Mesenteric fat pad (tissue), 1 donor: Measurements from ENCODE around the gene FNDC11. TPM values are rescaled to one million over a fixed set of nuclear protein-coding genes. Genes with fewer than 3 reads are reported as not detected.

Source experiments
- DNase-seq: peaks from one replicate; pipeline ENCODE4 v3.0.0-alpha.2; 2020; ENCODE audit warnings: low spot score
- total RNA-seq: library from RNA; stranded (reverse); fragmentation: NEBNext Ultra II Directional; extraction: Animal tissue kit (Norgen Biotek cat#: 25700); gene quantifications from one replicate; pipeline ENCODE4 v1.2.1, GENCODE V29; 2021
- donor health status: DM: yes; HTN: yes; CAD: no.

The FNDC11 gene
- total RNA-seq, 1 donor from 2014 or later: 0.13 TPM

DNA sequence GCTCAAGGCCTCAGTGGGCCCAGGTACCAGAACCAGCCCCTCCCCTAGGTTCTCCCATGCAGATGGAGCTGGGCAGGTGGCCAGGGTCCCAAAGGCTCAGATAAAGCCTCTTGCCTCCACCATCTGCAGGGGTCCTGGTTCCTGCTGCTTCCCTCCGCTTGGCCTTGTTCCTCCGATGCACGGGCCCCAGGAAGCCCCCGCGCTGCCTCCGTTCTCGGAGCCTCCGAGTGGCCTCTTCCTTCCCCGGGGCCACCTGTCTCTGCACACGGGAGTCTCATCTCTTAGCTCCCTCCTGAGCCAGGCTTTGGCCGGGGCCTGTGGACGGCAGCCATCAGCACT is 14.9 kb upstream of the FNDC11 start:
- DNase-seq: no peak

DNA sequence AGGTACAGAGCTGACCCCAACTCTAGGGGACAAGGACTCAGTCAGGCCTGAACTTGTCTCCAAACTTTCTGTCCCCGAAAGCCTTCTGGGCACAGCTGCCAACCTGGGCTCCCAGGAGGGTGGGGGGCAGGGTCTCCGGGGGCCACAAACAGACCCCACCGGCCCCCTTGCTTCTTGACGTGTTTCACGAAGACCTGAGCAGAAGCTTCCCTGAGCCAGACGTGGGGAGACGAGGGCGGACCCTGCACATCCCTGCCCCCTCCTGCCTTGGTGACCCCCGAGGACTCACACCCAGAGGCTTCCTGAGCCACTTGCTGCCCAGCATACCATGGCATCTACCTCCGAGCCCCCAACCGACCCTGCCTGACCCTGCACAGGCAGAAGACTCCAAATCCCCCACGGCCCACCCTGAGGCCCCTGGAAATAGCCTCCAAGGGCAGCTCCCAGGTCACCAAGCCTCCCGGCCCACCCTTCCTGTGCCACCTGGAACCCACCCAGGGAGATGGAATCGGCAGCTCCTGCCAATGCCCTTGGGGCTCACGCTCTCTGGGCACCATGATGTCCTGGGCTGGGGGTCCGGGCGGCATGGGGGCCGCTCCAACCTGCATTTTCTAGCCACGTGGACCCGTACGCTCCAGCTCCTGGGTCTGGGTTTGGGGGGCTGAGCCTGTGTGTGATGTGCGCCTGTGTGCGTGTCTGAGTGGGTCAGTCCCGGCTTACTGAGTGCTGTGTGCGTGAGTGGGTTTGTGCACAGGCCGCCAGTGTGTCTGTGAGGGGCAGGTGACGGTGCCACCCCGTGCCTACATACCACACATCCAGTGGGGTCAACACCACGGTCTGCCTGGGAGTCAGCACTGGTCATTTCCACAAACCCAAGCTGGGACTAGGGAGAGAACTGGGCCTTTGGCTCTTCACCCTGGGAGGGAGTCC is 14.3 kb upstream of the FNDC11 start:
- DNase-seq: no peak

DNA sequence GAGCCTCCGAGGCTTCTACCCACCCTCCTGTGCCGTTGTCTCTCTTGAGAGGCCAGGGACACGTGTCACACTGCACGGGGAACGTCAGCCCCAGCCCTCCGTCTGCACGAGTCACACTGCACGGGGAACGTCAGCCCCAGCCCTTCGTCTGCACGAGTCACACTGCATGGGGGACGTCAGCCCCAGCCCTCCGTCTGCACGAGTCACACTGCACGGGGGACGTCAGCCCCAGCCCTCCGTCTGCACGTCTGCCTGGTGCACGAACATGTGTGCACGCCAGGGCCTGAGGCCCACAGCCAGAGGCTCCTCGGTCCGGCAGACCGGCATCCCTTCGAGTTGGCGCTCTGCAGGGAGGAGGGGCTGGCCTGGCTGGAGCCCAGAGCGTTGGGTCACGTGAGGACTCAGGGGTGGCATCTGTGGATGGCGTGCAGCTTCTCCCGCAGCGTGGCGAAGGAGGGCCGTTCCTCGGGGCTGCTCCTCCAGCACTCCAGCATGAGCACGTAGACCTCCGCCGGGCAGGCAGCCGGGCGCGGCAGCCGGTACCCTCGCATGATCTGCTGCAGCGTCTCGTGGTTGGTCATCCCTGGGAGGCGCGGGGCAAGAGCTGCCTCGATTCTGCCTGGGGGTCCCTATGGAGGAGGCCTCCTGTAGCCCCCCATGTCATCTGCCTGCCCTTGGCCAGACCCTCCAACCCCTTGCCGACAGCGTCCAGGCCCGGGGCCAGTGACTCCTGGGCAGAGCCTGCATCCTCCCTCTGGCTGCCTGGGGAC is 13.4 kb upstream of the FNDC11 start:
- DNase-seq: no peak

DNA sequence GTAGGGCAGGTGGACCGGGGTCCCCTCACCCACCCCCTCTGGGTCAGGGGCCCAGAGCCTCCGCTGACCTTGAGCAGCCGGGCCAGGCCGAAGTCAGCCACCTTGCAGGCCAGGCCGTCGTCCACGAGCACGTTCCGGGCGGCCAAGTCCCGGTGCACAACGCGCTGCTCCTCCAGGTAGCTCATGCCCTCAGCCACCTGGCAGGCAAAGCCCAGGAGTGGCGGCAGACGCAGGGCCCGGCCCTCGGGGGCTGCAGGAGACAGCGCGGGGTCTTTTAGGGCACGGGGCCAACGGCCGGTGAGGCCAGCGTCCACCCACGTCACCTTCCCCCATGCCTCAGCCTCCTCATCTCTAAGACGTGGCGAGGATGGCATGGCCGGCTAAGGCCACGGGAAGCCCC is 12.6 kb upstream of the FNDC11 start:
- DNase-seq: no peak

DNA sequence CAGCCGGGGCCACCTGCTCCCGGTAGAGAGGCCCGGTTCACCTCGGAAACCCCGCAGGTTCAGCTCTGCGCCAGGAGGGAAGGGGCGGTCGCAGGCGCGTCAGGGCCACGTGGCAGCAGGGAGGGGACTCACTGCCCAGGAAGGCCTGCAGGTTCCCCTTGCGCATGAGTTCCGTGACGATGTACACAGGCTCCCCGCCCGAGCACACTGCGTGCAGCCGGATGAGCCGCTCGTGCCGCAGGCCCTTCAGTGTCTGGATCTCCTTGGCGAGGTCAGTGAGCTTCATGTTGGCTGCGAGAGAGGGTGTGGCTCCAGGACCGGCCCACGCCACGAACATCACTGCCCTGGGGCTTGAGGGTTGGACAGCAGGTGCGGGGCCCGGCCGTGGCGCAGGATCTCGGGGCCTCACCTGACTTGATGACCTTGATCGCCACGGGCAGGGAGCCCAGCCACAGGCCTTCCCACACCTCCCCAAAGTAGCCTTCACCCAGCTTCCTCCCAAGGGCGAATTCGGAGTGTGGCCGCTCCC is 11.9 kb upstream of the FNDC11 start:
- no peak for DNase-seq

DNA sequence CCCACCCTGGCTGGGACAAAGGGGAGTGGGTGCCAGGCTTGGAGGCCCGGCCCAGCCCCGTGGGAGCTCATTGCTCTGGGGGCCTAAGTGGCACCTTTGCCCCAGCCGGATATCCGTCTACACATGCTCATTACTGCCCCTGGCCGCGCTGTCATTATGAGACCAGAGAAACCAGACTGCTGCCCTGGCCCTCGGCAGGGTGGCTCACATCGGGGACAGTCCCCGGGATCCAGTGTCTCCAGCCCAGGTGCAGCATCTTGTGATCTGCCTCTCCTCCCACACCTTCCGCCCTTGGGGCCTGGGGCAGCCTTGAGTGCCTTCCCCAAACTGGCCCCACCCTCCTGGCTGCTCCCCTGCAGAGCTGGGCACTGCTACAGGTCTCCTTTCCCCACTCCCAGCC is 11.3 kb upstream of the FNDC11 start:
- DNase-seq: no peak

DNA sequence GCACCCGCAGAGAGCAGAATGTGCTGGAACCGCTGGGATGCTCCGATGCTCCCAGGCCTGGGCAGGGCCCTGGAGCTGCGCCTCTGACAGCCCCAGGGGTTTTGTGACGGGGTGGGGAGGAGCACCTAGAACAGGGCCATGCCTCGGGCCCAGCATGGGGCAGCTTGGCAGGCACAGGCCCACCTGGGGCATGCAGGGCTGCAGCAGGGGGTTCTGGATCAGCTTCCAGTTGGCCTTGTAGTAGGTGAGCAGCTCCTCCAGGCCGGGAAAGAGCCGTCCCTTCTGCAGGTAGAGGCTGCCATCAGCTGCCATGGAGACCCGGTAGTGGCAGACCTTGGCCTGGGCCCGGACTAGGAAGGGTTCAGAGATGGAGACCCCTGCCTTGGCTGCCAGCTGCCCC is 10.8 kb upstream of the FNDC11 start:
- no peak for DNase-seq

DNA sequence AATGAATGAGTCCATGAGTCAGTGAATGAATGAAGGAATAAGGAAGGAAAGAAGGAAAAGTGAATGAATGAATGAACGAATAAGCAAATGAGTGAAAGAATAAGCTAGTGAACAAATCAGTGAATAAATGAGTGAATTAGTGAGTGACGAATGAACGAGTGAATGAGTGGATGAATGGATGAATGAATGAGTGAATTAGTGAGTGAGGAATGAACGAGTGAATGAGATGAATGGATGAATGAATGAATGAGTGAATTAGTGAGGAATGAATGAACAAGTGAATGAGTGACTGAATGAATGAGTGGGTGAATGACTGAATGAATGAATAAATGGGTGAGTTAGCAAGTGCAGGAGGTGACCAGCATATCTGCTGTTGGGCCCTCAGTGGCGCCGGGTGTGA is 10.2 kb upstream of the FNDC11 start:
- DNase-seq: no peak

DNA sequence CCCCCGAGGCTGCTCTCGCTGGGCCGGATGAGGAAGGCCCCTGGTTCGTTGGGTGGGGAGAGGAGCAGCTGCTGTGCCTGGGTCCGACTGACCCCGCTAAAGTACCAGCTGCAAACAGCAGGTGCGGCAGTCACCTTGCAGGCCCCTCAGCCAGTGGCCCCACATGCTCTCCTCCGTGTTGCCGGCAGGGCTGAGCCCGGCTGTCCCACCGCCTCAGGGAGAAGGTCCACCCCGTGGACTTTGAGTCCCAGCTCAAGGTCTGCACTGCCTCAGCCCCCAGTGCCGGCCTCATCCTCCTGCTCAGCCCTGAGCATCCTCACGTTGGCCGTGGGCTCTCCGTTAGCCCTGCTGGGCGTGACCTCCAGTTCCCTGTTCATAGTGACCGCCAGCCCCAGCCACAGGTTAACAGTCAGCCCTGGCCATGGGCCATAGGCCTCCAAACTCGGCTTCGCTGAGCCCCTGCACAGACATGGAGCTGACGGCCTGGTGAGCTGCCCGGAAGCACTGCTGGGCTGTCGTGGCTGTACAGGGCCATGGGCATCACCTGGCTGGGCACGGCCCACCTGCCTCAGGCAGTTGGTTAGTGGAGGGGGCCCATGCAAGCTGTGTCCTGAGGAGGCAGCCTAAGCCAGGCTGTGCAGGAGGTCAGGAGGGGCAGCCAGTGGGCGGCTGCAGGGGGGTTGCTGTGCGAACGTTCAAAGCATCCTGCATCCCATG is 9.6 kb upstream of the FNDC11 start:
- no peak for DNase-seq

DNA sequence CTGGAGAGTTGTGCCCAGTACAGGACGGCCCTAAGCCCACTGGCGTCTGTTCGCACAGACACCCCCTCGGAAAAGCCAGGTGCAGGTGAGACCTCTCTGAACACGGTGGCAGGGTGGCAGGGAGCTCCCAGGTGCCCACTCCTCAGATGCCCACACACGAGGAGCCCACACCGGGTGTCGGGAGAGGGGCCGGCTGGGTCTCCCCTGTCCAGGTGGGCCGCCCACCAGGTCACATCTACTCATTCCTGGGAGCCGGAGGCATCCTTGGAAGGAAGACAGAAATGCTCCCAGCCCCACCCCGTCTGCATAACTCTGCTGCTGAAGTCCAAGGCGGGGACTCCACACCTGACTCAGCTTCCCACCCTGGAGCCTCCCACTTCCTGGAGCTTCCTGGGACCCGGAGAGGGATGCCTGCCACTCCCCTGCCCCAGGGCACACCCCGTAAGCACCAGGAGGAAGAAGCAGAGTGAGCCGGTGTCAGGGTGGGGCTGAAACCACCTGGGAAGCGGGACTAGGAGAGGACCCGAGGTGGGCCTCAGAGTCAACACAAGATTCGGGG is 8.9 kb upstream of the FNDC11 start:
- no peak for DNase-seq

DNA sequence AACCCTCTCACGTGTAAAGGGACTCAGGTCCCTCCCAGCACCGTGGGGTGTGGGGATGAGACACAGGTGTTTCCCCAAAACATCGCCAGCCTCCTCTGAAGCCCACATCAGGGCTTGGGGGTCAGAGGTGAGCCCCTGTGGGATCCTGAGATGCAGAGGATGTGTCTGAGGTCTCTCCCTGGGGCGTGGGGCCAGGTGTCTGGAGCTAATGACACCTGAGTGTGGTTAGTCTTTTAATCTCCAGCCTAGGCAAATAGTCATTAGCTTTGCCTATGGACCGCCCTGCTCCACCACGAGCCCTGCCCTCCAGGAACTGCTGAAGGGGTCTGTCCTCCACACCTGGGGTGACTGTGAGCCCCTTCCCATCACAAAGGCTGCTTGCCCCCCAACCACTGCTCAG is 8.1 kb upstream of the FNDC11 start:
- DNase-seq: no peak

DNA sequence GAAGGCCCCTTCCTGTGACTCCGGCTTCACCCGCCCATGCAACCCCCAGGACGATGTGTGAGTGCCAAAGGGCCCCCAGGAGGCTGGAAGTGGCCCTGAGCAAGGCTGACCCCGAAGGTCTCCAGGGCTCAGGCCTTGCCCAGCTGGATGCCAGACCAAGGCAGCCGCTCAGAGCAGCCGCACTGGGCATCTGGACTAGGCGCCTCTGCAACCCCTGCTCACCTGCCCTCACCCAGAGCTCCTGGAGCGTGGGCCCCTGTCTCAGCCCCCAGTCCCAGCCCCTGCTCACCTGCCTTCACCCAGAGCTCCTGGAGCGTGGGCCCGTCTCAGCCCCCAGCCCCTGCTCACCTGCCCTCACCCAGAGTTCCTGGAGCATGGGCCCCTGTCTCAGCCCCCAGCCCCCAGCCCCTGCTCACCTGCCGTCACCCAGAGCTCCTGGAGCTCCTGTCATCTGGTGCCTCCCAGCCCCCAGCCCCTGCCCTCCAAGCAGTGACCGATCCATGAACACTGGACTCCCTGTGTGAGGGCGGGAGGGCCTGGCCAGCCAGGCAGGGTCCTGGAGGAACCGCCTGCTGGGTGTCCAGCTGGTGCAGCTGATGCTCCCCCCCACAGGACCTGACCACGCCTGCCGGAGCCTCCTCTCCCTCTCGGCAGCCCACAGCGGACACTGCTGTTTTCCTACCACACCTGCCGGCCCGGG is 7.6 kb upstream of the FNDC11 start:
- DNase-seq: no peak

DNA sequence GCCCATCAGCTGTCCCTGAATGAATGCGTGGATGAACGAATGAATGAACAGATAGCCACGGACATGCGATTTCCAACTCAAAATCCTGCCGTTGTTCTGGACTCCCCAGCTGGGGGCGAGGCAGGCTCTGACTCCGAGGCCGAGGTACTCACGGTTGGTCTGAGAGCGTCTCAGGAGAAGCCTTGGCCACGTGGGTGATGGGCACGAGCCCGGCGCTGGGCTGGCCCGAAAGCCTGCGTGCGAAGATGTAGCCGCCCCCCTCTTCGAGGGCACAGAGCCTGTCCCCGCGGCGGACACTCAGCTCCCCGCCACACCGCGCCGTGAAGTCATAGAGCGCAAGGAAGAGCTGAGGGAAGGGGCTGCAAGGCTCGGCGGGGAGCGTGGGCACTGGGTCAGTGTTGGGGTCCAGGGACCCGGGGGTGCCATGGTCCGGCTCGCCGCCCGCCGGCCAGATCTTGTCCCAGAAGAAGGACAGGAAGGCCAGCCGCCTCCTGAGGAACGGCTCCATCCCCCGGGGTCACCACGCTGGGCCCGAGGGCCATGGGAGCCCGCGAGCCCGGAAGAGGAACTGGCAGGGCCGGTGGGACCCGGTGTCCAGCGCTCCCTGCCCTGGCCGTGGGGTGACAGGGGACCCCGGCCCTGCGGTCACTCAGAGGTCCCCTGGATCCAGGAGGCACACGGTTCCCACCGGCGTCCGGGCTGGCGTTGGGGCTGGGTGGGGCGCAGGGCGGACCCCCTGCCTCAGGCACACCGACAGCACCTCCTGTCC is 6.8 kb upstream of the FNDC11 start:
- no peak for DNase-seq

DNA sequence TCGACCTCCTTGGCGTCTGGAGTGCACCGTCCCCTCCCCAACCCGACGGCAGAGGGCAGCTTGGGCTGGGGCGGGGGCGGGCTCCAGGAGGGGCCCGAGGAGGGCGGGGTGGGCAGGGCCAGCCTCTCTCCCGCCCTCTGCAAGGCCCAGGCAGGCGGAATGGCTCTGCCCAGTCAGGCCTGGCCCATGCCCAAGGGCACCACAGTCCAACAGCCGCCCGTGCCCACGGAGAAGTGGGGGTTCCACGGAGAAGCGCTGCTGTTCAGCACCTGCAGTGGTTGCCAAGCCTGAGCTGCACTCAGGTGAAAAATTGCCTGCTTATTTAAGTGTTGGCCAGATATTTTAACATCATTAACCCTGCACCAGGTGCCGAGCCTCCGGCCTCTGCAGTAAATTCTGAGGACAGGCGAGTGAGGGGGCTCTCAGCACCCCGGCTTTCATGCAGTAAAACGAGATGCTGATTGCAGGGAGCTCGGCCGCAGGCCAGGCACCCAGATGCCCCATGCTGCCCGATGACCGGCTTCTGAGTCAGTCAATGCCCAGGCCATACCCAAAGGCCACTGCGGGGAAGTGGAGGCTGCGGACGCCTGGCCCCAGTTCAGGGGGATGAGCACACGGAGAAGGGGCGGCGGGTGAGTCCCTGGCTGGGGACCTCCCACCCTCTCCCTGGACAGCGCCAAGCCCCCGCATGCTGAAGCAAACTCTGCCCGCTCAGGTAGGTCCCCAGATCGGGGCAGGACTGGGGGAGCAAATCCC is 6.1 kb upstream of the FNDC11 start, which contains the start of gene SRMS:
Gene SRMS (minus strand): TSS at position 25 of the 756 bp plus-strand sequence. CDS start 286 bp downstream, outside the sequence.
- DNase-seq: no peak

DNA sequence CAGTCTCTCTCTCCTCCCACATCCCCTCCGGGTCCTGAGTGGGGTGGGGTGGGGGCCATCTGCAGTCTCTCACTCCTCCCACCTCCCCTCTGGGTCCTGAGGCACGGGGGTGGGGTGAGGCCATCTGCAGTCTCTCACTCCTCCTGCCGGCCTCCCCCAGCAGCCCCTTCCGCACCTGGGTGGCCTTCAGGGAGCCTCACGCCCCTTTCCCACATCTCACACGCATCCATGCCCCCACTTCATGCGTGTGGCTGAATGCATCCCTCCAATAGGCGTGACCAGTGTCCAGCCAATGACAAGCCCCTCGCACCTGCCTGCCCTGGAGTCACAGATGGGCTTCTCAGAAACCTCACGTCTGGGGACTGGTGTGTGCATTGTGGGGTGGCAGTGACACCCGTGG is 5.4 kb upstream of the FNDC11 start:
- no peak for DNase-seq

DNA sequence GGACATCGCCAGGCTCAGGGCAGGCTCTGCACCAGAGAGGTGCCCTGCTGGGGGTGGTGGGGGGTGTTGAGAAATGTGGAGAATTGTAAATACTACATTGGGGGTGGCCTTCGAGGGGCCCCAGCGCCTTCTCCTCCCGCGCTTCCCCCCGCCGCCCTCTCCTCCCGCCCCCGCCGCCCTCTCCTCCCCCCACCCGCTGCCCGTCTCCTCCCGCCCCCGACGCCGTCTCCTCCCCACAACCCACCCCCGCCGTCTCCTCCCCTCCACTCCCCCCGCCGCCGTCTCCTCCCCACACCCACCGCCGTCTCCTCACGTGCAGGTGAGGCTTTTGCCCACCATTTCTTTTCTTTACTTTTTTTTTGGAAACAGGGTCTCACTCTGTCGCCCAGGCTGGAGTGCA is 4.9 kb upstream of the FNDC11 start:
- DNase-seq: no peak

DNA sequence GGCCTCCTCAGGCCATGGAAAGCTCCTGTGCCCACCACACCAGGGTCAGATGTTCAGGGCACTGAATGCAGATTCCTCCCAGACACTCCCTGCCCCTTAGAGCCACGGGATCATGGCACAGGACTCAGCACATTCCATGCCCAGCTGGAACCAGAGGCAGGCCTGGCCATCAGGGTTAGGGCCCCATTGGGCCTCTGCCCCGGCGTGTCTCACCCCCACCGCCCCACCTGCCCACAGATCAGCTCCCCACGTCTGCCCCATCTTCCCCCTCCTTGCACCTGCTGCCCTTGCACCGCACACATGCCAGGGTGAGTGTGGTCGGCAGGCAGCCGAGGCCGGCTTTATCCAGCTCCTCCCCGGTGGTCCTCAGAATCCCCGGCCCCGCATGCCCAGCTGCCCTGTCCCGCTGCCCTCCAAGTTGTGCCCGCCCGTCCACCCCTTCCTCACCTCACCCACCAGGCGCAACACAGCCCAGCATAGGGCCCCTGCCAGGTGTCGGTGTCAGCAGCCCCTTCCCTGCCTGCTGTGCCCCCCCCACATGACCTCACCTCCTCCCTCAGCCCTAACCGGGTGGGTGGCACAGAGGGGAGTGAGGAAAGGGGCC is 4.2 kb upstream of the FNDC11 start:
- no peak for DNase-seq

DNA sequence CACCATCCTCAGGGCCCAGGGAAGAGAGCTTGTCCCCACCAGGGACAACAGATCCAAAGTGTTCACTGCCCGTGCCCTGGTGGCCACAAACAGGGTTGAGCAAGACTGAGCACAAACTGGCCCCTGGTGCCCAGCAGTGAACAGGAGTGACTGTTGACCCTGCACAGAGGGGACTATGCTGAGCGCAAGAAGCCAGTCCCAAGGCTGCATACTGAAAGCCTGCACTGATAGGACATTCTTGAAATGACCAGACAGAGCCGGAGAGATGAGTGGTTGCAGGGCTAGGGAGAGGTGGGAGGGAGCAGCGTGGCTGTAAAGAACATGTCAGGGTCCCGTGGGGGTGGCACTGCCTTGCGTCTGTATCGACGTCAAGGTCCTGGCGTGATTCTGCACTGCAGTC is 2.9 kb upstream of the FNDC11 start:
- no peak for DNase-seq
